HL-60 (cell line): ENCODE results near the gene SLC2A8.

ENCODE experiments used
- POLR2AphosphoS5 ChIP-seq: IDR thresholded peaks from 2 replicates; pipeline ENCODE4 v1.6.1; 2012; ENCODE audit warnings: low read depth
- TF ChIP-seq, protein P1 (sequence below): IDR thresholded peaks from one replicate; pipeline ENCODE4 v1.5.1; 2011; ENCODE audit warnings: low read length, control low read depth, inconsistent platforms; ENCODE audit not compliant: insufficient read depth

DNA sequence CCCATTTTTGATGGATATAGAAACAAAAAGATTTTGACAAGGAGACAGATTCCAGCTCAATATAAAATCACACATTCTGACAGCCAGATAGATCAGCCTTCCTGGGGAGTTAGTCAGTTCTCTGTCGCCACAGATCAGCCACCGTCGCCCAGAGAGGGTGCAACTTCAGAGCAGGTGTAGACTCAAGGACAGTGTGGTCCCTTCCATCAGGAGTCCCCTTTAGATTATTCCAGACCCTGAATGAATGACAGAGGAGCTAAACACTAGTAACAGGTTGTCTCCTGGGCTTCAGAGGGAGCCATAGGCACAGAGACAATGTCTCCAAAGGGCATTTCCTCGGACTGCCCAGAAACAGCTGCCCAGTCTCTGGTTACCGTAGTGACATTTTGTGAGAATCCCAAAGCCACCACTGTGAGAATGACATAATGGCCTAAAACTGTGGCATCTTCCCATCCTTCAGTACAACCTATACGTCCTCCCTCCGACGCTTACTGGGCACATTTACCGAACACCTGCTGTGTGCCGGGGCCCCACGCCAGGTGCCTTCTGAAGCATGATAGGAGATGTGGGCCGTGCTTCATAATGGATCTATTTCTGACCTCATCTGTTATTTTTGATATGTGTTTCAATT, 47.4 kb upstream of the SLC2A8 start:
- TF ChIP-seq POLR2AphosphoS5 = no peak
- TF ChIP-seq, protein P1, sequence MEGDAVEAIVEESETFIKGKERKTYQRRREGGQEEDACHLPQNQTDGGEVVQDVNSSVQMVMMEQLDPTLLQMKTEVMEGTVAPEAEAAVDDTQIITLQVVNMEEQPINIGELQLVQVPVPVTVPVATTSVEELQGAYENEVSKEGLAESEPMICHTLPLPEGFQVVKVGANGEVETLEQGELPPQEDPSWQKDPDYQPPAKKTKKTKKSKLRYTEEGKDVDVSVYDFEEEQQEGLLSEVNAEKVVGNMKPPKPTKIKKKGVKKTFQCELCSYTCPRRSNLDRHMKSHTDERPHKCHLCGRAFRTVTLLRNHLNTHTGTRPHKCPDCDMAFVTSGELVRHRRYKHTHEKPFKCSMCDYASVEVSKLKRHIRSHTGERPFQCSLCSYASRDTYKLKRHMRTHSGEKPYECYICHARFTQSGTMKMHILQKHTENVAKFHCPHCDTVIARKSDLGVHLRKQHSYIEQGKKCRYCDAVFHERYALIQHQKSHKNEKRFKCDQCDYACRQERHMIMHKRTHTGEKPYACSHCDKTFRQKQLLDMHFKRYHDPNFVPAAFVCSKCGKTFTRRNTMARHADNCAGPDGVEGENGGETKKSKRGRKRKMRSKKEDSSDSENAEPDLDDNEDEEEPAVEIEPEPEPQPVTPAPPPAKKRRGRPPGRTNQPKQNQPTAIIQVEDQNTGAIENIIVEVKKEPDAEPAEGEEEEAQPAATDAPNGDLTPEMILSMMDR = no peak
